H9 (cell line): ENCODE measurements around the gene DIPK1B. TPM values are rescaled to one million over a fixed set of nuclear protein-coding genes. Genes with fewer than 3 reads are reported as not detected.

Source experiments
- DNase-seq: peaks from one replicate; pipeline ENCODE4 v3.0.0-alpha.2; 2017
- H2AFZ ChIP-seq: one replicate; pipeline ENCODE4 v1.6.1; 2013; ENCODE audit warnings: mild to moderate bottlenecking, low read length, control low read depth, moderate library complexity
- H2AK5ac ChIP-seq: 2 replicates; pipeline ENCODE4 v1.6.1; 2013; ENCODE audit warnings: low read length, control low read depth, mixed read lengths; ENCODE audit not compliant: insufficient read length
- H2BK120ac ChIP-seq: one replicate; pipeline ENCODE4 v1.6.1; 2013; ENCODE audit warnings: low read depth, mild to moderate bottlenecking, low read length, control low read depth, inconsistent platforms; ENCODE audit not compliant: poor library complexity, severe bottlenecking
- H2BK12ac ChIP-seq: 2 replicates; pipeline ENCODE4 v1.6.1; 2013; ENCODE audit warnings: low read length, control low read depth, mixed read lengths, low read depth; ENCODE audit not compliant: insufficient read length
- H2BK15ac ChIP-seq: 2 replicates; pipeline ENCODE4 v1.6.1; 2013; ENCODE audit warnings: low read depth, low read length, control low read depth
- H2BK20ac ChIP-seq: one replicate; pipeline ENCODE4 v1.6.1; 2013; ENCODE audit warnings: low read depth, mild to moderate bottlenecking, low read length, control low read depth, inconsistent platforms; ENCODE audit not compliant: poor library complexity, severe bottlenecking
- H2BK5ac ChIP-seq: 2 replicates; pipeline ENCODE4 v1.6.1; 2013; ENCODE audit warnings: low read length, control low read depth, mixed read lengths; ENCODE audit not compliant: insufficient read length
- H3K14ac ChIP-seq: 2 replicates; pipeline ENCODE4 v1.6.1; 2013; ENCODE audit warnings: low read length, control low read depth; ENCODE audit not compliant: insufficient read depth
- H3K18ac ChIP-seq: 2 replicates; pipeline ENCODE4 v1.6.1; 2013; ENCODE audit warnings: low read depth, mild to moderate bottlenecking, mixed read lengths, low read length, control low read depth; ENCODE audit not compliant: insufficient read length
- H3K23ac ChIP-seq: 2 replicates; pipeline ENCODE4 v1.6.1; 2013; ENCODE audit warnings: low read length, control low read depth, mixed read lengths, low read depth; ENCODE audit not compliant: insufficient read length
- H3K23me2 ChIP-seq: 2 replicates; pipeline ENCODE4 v1.6.1; 2013; ENCODE audit warnings: low read depth, mild to moderate bottlenecking, mixed read lengths, low read length, control low read depth; ENCODE audit not compliant: insufficient read length, poor library complexity, severe bottlenecking
- H3K27ac ChIP-seq: 2 replicates; pipeline ENCODE4 v1.5.1; 2013; ENCODE audit warnings: low read length, control low read depth, mixed read lengths, low read depth; ENCODE audit not compliant: insufficient read length
- H3K27me3 ChIP-seq: 2 replicates; pipeline ENCODE4 v1.6.1; 2013; ENCODE audit warnings: low read length, control low read depth, inconsistent platforms; ENCODE audit not compliant: insufficient read depth
- H3K4ac ChIP-seq: 2 replicates; pipeline ENCODE4 v1.6.1; 2013; ENCODE audit warnings: low read depth, mild to moderate bottlenecking, control low read depth, inconsistent platforms, low read length, moderate library complexity
- H3K4me1 ChIP-seq: 2 replicates; pipeline ENCODE4 v1.6.1; 2013; ENCODE audit warnings: low read length, control low read depth, inconsistent platforms; ENCODE audit not compliant: insufficient read depth
- H3K4me2 ChIP-seq: 2 replicates; pipeline ENCODE4 v1.6.1; 2013; ENCODE audit warnings: low read length, control low read depth, mixed read lengths; ENCODE audit not compliant: insufficient read length, insufficient read depth
- H3K56ac ChIP-seq: 2 replicates; pipeline ENCODE4 v1.6.1; 2013; ENCODE audit warnings: low read depth, mild to moderate bottlenecking, mixed read lengths, low read length, control low read depth; ENCODE audit not compliant: insufficient read length
- H3K79me1 ChIP-seq: 2 replicates; pipeline ENCODE4 v1.6.1; 2013; ENCODE audit warnings: low read depth, mild to moderate bottlenecking, moderate library complexity, low read length, control low read depth, inconsistent platforms; ENCODE audit not compliant: insufficient read depth, poor library complexity, severe bottlenecking
- H3K79me2 ChIP-seq: 2 replicates; pipeline ENCODE4 v1.6.1; 2013; ENCODE audit warnings: low read length, control low read depth, inconsistent platforms; ENCODE audit not compliant: insufficient read depth
- H3K9ac ChIP-seq: 2 replicates; pipeline ENCODE4 v1.6.1; 2013; ENCODE audit warnings: low read length, control low read depth, mixed read lengths; ENCODE audit not compliant: insufficient read length; ENCODE audit errors: extremely low read depth
- H3K9me3 ChIP-seq: one replicate; pipeline ENCODE4 v1.6.1; 2013; ENCODE audit warnings: low read depth, low read length, inconsistent platforms; ENCODE audit not compliant: control insufficient read depth
- H3T11ph ChIP-seq: one replicate; pipeline ENCODE4 v1.6.1; 2013; ENCODE audit warnings: mild to moderate bottlenecking, low read length, control low read depth, inconsistent platforms
- H4K20me1 ChIP-seq: one replicate; pipeline ENCODE4 v1.6.1; 2013; ENCODE audit not compliant: control insufficient read depth, insufficient read length, insufficient read depth
- H4K5ac ChIP-seq: 2 replicates; pipeline ENCODE4 v1.6.1; 2013; ENCODE audit warnings: low read depth, mild to moderate bottlenecking, mixed read lengths, low read length, control low read depth; ENCODE audit not compliant: insufficient read length
- H4K8ac ChIP-seq: replicated peaks from 2 replicates; pipeline ENCODE4 v1.6.1; 2013; ENCODE audit warnings: low read length, control low read depth, mixed read lengths, low read depth; ENCODE audit not compliant: insufficient read length
- H4K91ac ChIP-seq: 2 replicates; pipeline ENCODE4 v1.6.1; 2013; ENCODE audit warnings: low read depth, mild to moderate bottlenecking, moderate library complexity, mixed read lengths, low read length, control low read depth; ENCODE audit not compliant: insufficient read length
- H3K27ac Mint-ChIP-seq, 3 experiments: 2 replicates in 2 of 3; 3 replicates in 1 of 3; pipeline ENCODE4 v1.8.0; 2020 to 2021; ENCODE audit warnings: mixed read lengths in 3 of 3, mild to moderate bottlenecking in 1 of 3, moderate library complexity in 1 of 3
- H3K27me3 Mint-ChIP-seq: 2 replicates; pipeline ENCODE4 v1.8.0; 2021; ENCODE audit warnings: low read depth, mild to moderate bottlenecking, moderate library complexity, mixed read lengths
- H3K36me3 Mint-ChIP-seq, 3 experiments: 2 replicates in 2 of 3; 3 replicates in 1 of 3; pipeline ENCODE4 v1.8.0; 2020 to 2021; ENCODE audit warnings: low read depth in 3 of 3, mixed read lengths in 3 of 3; ENCODE audit not compliant: insufficient read depth in 1 of 3
- H3K4me1 Mint-ChIP-seq, 2 experiments: 2 replicates each; pipeline ENCODE4 v1.8.0; 2020; ENCODE audit warnings: mixed read lengths in 2 of 2
- H3K4me3 Mint-ChIP-seq, 2 experiments: 2 replicates in 1 of 2; 3 replicates in 1 of 2; pipeline ENCODE4 v1.8.0; 2020 to 2021; ENCODE audit warnings: mild to moderate bottlenecking in 2 of 2, mixed read lengths in 2 of 2, moderate library complexity in 1 of 2
- H3K9me3 Mint-ChIP-seq, 2 experiments: 2 replicates in 1 of 2; 3 replicates in 1 of 2; pipeline ENCODE4 v1.8.0; 2020; ENCODE audit warnings: mild to moderate bottlenecking in 2 of 2, mixed read lengths in 2 of 2, moderate library complexity in 1 of 2
- WGBS: extraction: QIAGEN DNeasy Blood & Tissue Kit; methylation state at CpG from one replicate; pipeline ENCODE4 v1.1.7; 2013; ENCODE audit warnings: missing lambda C conversion rate, low lambda C conversion rate, mixed read lengths; ENCODE audit not compliant: insufficient read length; ENCODE audit errors: extremely low coverage; 5-methylcytosine and 5-hydroxymethylcytosine counted together
- total RNA-seq: library from RNA; stranded (reverse); gene quantifications from 2 replicates; pipeline ENCODE4 v1.2.1, GENCODE V29; 2021
- TF ChIP-seq, protein P1 (sequence below): fragments of 200-600 bp; sonication (generic); conservative IDR thresholded peaks from 3 replicates; pipeline ENCODE4 v1.8.0; 2021; ENCODE audit warnings: antibody characterized with exemption, mild to moderate bottlenecking

The DIPK1B gene
- total RNA-seq, 1 experiment from 2014 or later = 40.3 TPM

DNA sequence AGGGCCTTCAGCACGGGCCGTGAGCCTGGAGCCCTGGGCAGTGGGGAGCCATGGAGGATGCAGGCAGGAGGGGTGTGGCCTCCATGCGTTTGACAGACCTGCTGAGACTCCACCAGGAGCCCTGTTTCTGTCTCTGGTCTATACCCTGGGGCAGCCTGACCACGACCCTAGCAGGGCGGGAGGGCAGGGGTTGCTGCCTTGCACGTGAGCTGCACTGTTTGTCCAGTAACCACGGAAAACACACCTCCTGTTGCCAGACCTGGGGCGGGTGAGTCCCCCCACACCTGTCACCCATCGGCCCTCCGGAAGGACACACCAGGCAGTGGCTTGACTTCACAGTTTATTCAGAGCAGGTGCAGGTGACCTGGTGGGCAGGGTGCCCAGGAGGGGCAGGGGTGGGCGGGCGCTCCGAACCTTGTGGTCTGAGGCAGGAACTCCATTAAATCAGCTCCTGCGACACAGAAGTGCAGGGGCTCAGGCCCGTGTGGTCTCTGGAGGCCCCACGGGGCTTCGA, 41.7 kb downstream of the DIPK1B start:
- Histone ChIP-seq H3K4ac (no peak overlapping the region), H2AK5ac (no peak overlapping the region), H3K79me2 (no peaks in the 10 kb centered on the region), H2BK20ac (no peak overlapping the region), H3K14ac (no peak overlapping the region; the same call in 1 of the 2 replicates), H3K4me1 (no peaks in the 10 kb centered on the region), H4K20me1 (no peaks in the 10 kb centered on the region), H3K27ac (no peak overlapping the region), H2BK120ac (no peak overlapping the region), H3K79me1 (no peaks in the 10 kb centered on the region), H3K23ac (no peak overlapping the region), H2BK12ac (no peak overlapping the region), H3K27me3 (no peaks in the 10 kb centered on the region), H3K23me2 (no peaks in the 10 kb centered on the region), H2AFZ (no peak overlapping the region), H2BK5ac (no peak overlapping the region), H3K18ac (no peak overlapping the region), H3T11ph (no peak overlapping the region), H4K5ac (no peak overlapping the region), H2BK15ac (no peak overlapping the region), H3K4me2 (no peak overlapping the region), H3K9ac (no peak overlapping the region), H3K56ac (no peak overlapping the region), H3K9me3 (no peaks in the 10 kb centered on the region), H4K91ac (no peak overlapping the region), H4K8ac (no peak overlapping the region)
- DNase-seq = no peak
- H3K4me3 Mint-ChIP-seq = no peak overlapping the region
- H3K36me3 Mint-ChIP-seq = peaks cover 2 to 15% (median 2%) of the 10 kb centered on the region in 3 experiments; a peak in 6 of 7 replicates
- peaks cover 20% of the 10 kb centered on the region for H3K27me3 Mint-ChIP-seq
- TF ChIP-seq, protein P1, sequence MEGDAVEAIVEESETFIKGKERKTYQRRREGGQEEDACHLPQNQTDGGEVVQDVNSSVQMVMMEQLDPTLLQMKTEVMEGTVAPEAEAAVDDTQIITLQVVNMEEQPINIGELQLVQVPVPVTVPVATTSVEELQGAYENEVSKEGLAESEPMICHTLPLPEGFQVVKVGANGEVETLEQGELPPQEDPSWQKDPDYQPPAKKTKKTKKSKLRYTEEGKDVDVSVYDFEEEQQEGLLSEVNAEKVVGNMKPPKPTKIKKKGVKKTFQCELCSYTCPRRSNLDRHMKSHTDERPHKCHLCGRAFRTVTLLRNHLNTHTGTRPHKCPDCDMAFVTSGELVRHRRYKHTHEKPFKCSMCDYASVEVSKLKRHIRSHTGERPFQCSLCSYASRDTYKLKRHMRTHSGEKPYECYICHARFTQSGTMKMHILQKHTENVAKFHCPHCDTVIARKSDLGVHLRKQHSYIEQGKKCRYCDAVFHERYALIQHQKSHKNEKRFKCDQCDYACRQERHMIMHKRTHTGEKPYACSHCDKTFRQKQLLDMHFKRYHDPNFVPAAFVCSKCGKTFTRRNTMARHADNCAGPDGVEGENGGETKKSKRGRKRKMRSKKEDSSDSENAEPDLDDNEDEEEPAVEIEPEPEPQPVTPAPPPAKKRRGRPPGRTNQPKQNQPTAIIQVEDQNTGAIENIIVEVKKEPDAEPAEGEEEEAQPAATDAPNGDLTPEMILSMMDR = no peak
- no peak overlapping the region for H3K27ac Mint-ChIP-seq
- peaks cover 0 to 3% of the 10 kb centered on the region in 2 experiments; a peak in 1 of 4 replicates for H3K4me1 Mint-ChIP-seq
- H3K9me3 Mint-ChIP-seq = peaks cover 20 to 22% of the 10 kb centered on the region in 2 experiments
- no CpG with 5 or more reads among the region's 17 CpGs for WGBS
